Smooth muscle cell (in vitro differentiated cells): Measurements from ENCODE around the gene TCF7L2. TPM values are rescaled to one million over a fixed set of nuclear protein-coding genes. Genes with fewer than 3 reads are reported as not detected.
A peak's percentile ranks its signal among the peaks of the same experiment; 100 is the strongest.

ENCODE experiments used
- DNase-seq: peaks from one replicate; lab custom pipeline; 2025; ENCODE audit not compliant: unreplicated experiment; lab: John Stamatoyannopoulos, UW
- H2AFZ ChIP-seq: fragments of 200-600 bp; sonication (generic); 2 replicates; pipeline ENCODE4 v1.6.0; 2016; ENCODE audit warnings: antibody characterized with exemption, low read depth, mild to moderate bottlenecking
- H3F3A ChIP-seq: fragments of 200-600 bp; sonication (generic); 2 replicates; pipeline ENCODE4 v1.6.0; 2017; ENCODE audit warnings: antibody characterized with exemption, low read depth
- H3K27ac ChIP-seq: fragments of 200-600 bp; sonication (generic); 2 replicates; pipeline ENCODE4 v1.5.1; 2016; ENCODE audit warnings: low read depth, mild to moderate bottlenecking
- H3K27me3 ChIP-seq: fragments of 200-600 bp; sonication (generic); 2 replicates; pipeline ENCODE4 v1.6.1; 2016; ENCODE audit warnings: low read depth, mild to moderate bottlenecking
- H3K36me3 ChIP-seq: fragments of 200-600 bp; sonication (generic); 2 replicates; pipeline ENCODE4 v1.5.1; 2016; ENCODE audit warnings: low read depth
- H3K4me1 ChIP-seq: fragments of 200-600 bp; sonication (generic); 2 replicates; pipeline ENCODE4 v1.5.1; 2016; ENCODE audit warnings: low read depth
- H3K4me2 ChIP-seq: fragments of 200-600 bp; sonication (generic); 2 replicates; pipeline ENCODE4 v1.6.0; 2016; ENCODE audit warnings: mild to moderate bottlenecking
- H3K4me3 ChIP-seq: fragments of 200-600 bp; sonication (generic); 2 replicates; pipeline ENCODE4 v1.5.1; 2016; ENCODE audit warnings: mild to moderate bottlenecking
- H3K79me2 ChIP-seq: fragments of 200-600 bp; sonication (generic); 2 replicates; pipeline ENCODE4 v1.6.0; 2016; ENCODE audit warnings: low read depth, mild to moderate bottlenecking
- H3K9ac ChIP-seq: fragments of 200-600 bp; sonication (generic); 2 replicates; pipeline ENCODE4 v1.6.0; 2016; ENCODE audit warnings: low read depth
- H3K9me3 ChIP-seq: fragments of 200-600 bp; sonication (generic); replicated peaks from 2 replicates; pipeline ENCODE4 v1.5.1; 2016; ENCODE audit warnings: low read depth
- H4K20me1 ChIP-seq: fragments of 200-600 bp; sonication (generic); 2 replicates; pipeline ENCODE4 v1.6.0; 2016; ENCODE audit warnings: low read depth
- CTCF ChIP-seq: fragments of 200-600 bp; sonication (generic); IDR thresholded peaks from 2 replicates; pipeline ENCODE4 v1.5.1; 2017; ENCODE audit warnings: borderline replicate concordance, mild to moderate bottlenecking, antibody characterized with exemption; ENCODE audit not compliant: insufficient read depth, poor library complexity, severe bottlenecking
- WGBS: methylation state at CpG from one replicate; pipeline ENCODE4 v1.1.7; 2016; ENCODE audit warnings: low lambda C conversion rate; 5-methylcytosine and 5-hydroxymethylcytosine counted together
- polyA plus RNA-seq: library from polyadenylated mRNA; unstranded; fragments of >200 nt; fragmentation: Nextera tagmentation; extraction: Ambion mirVana; gene quantifications from 2 replicates; pipeline ENCODE4 v1.2.1, GENCODE V29; 2016
- total RNA-seq: library from RNA; depleted of rRNA; stranded (reverse); fragments of >200 nt; gene quantifications from 2 replicates; pipeline ENCODE4 v1.2.3, GENCODE V29; 2014

TCF7L2 gene
- total and polyA plus RNA-seq, 2 experiments from 2014 or later = 14.6 to 17.7 TPM

- Histone ChIP-seq H2AFZ (no peak overlapping the region), H3K9me3 (no peaks in the 10 kb centered on the region), H3K27me3 (no peaks in the 10 kb centered on the region), H3K4me2 (peak overlapping the region; percentile 77), H4K20me1 (peaks cover 100% of the 10 kb centered on the region), H3K27ac (peak overlapping the region; percentile 81), H3K4me1 (peaks cover 51% of the 10 kb centered on the region), H3K36me3 (no peaks in the 10 kb centered on the region), H3F3A (peaks cover 39% of the 10 kb centered on the region), H3K4me3 (no peak overlapping the region), H3K79me2 (peaks cover 76% of the 10 kb centered on the region), H3K9ac (no peak overlapping the region)
- TF ChIP-seq CTCF = no peak
- WGBS = 58% methylated on average over 7 of the region's 7 CpGs
- DNase-seq = no peak
Observed at GRCh38 chr10:112985690-112986543, 35.9 kb downstream of the TCF7L2 start.

- H3K4me2 ChIP-seq = peak overlapping the region; percentile 77
- TF ChIP-seq CTCF = no peak
- peaks cover 33% of the 10 kb centered on the region for H3F3A ChIP-seq
- peaks cover 44% of the 10 kb centered on the region for H3K4me1 ChIP-seq
- no peaks in the 10 kb centered on the region for H3K36me3 ChIP-seq
- H3K27ac ChIP-seq = peak overlapping the region; percentile 81
- H3K27me3 ChIP-seq = no peaks in the 10 kb centered on the region
- WGBS = 14% methylated on average over 8 of the region's 8 CpGs
- peak overlapping the region; percentile 1 for H3K9ac ChIP-seq
- H3K4me3 ChIP-seq = peak overlapping the region; percentile 3
- peaks cover 76% of the 10 kb centered on the region for H3K79me2 ChIP-seq
- H3K9me3 ChIP-seq = no peaks in the 10 kb centered on the region
- no peak for DNase-seq
- H2AFZ ChIP-seq = no peak overlapping the region
- H4K20me1 ChIP-seq = peaks cover 100% of the 10 kb centered on the region
Observed at GRCh38 chr10:112986544-112987190, 36.6 kb downstream of the TCF7L2 start.

GRCh38 chr10:112988839-112989406 is 38.9 kb downstream of the TCF7L2 start:
- H3K79me2 ChIP-seq = peaks cover 71% of the 10 kb centered on the region
- H4K20me1 ChIP-seq = peaks cover 100% of the 10 kb centered on the region
- peak overlapping the region; percentile 15 for H3K9ac ChIP-seq
- peaks cover 20% of the 10 kb centered on the region for H3F3A ChIP-seq
- no peak for DNase-seq
- no peak for TF ChIP-seq CTCF
- peak overlapping the region; percentile 67 for H3K27ac ChIP-seq
- H3K9me3 ChIP-seq = no peaks in the 10 kb centered on the region
- H2AFZ ChIP-seq = no peak overlapping the region
- no peaks in the 10 kb centered on the region for H3K27me3 ChIP-seq
- peaks cover 35% of the 10 kb centered on the region for H3K4me1 ChIP-seq
- WGBS = 60% methylated on average over 7 of the region's 7 CpGs
- H3K36me3 ChIP-seq = no peaks in the 10 kb centered on the region
- peak overlapping the region; percentile 24 for H3K4me2 ChIP-seq
- no peak overlapping the region for H3K4me3 ChIP-seq
